ENCODE results near the gene KCNK10. TPM values are rescaled to one million over a fixed set of nuclear protein-coding genes. Genes with fewer than 3 reads are reported as not detected.

Gene KCNK10
- total RNA-seq, 4 donors from 2014 or later, result 0.17 TPM; not detected in 3

DNA sequence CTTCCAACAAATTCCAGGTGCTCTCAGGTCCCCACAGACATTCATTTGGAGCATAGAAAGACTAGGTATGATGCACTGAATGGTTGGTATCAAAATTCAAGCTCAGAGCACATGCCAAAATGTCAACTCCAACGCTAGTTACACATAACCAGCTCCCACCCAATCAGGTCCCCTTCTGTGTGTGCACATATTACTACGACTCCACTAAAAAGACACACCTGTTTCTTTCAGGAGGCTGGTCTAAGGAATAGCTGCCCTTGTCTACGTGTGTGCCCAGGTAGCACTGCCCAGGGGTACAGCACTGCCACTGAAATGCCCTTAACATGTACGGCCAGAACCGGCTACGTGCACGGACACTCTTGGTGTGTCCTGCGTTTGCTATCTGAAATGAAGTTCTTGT, 138.1 kb downstream of the KCNK10 start:
- TF ChIP-seq POLR2A (IDR thresholded peaks at IDR 0.05; ENCODE audit: low read depth), result no peak
- no peak for TF ChIP-seq EP300 (IDR thresholded peaks at IDR 0.05)
- TF ChIP-seq POLR2AphosphoS5 (IDR thresholded peaks at IDR 0.05), result no peak
- TF ChIP-seq, protein P1, sequence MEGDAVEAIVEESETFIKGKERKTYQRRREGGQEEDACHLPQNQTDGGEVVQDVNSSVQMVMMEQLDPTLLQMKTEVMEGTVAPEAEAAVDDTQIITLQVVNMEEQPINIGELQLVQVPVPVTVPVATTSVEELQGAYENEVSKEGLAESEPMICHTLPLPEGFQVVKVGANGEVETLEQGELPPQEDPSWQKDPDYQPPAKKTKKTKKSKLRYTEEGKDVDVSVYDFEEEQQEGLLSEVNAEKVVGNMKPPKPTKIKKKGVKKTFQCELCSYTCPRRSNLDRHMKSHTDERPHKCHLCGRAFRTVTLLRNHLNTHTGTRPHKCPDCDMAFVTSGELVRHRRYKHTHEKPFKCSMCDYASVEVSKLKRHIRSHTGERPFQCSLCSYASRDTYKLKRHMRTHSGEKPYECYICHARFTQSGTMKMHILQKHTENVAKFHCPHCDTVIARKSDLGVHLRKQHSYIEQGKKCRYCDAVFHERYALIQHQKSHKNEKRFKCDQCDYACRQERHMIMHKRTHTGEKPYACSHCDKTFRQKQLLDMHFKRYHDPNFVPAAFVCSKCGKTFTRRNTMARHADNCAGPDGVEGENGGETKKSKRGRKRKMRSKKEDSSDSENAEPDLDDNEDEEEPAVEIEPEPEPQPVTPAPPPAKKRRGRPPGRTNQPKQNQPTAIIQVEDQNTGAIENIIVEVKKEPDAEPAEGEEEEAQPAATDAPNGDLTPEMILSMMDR (IDR thresholded peaks at IDR 0.05), result no peak
- Histone ChIP-seq H3K4me3 (no peak overlapping the region), H3K9me3 (no peaks in the 10 kb centered on the region), H3K36me3 (no peaks in the 10 kb centered on the region), H3K27ac (replicated peaks in 1 of 4) (no peak overlapping the region), H3K4me1 (peaks cover 0 to 13% (median 8%) of the 10 kb centered on the region in 4 donors), H3K27me3 (no peaks in the 10 kb centered on the region)
- DNase-seq (ENCODE audit: extremely low spot score), result peak; percentile 57
- intact Hi-C loops (cut with DNase I), result no loop called here
- WGBS, result 88% methylated on average over 8 of the region's 8 CpGs

DNA sequence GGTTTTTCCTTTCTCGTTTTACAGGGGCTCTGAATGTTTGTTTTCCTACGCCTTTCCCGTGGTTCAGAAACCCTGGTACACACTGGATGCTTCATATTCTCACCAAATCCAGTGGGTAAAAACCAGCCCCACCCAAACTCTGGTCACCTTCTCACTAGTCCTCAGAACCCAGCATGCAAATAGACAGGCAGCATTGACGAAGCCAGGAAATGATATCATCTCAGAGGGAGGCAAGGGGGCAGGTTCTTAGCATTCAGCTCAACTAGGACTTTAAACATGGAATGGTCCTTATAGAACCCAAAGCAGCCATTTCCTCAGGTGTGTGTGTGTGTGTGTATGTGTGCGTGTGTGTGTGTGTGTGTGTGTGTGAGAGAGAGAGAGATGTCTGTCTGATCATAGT, 142.0 kb downstream of the KCNK10 start:
- no peaks in the 10 kb centered on the region for H3K36me3 ChIP-seq
- H3K4me3 ChIP-seq, result no peak overlapping the region
- H3K4me1 ChIP-seq, result no peaks in the 10 kb centered on the region
- TF ChIP-seq EP300 (IDR thresholded peaks at IDR 0.05) (no peak), POLR2AphosphoS5 (IDR thresholded peaks at IDR 0.05) (no peak), POLR2A (IDR thresholded peaks at IDR 0.05; ENCODE audit: low read depth) (no peak)
- TF ChIP-seq, protein P1 (IDR thresholded peaks at IDR 0.05), result no peak
- no peaks in the 10 kb centered on the region for H3K9me3 ChIP-seq
- intact Hi-C loops (cut with DNase I), result no loop called here
- no peak for DNase-seq (ENCODE audit: extremely low spot score)
- WGBS, result 48% methylated on average over 5 of the region's 5 CpGs
- no peaks in the 10 kb centered on the region for H3K27me3 ChIP-seq
- H3K27ac ChIP-seq (replicated peaks in 1 of 4), result no peak overlapping the region

DNA sequence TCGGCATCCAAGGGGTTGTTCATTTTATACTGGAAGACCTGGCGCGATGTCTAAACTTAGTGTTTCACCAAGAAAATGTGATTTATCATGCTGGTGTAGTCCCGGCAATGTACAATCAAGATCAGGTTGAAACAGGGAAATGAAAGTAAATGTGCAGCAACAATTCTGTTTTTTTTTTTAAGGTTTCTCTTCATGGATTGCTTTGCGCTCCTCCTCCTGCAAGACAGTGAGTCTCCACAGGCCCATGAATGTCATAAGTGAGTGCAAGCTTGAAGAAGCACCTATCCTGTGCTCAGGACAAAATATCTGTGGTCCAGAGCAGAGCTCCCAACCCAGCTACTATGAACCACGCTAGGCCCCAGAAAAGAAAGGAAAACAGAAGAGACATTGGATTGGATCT, 143.4 kb downstream of the KCNK10 start:
- peak; percentile 31 for DNase-seq (ENCODE audit: extremely low spot score)
- Histone ChIP-seq H3K4me3 (no peak overlapping the region), H3K4me1 (no peaks in the 10 kb centered on the region), H3K36me3 (no peaks in the 10 kb centered on the region), H3K27me3 (no peaks in the 10 kb centered on the region), H3K27ac (replicated peaks in 1 of 4) (no peak overlapping the region), H3K9me3 (no peaks in the 10 kb centered on the region)
- TF ChIP-seq EP300 (IDR thresholded peaks at IDR 0.05) (no peak), POLR2AphosphoS5 (IDR thresholded peaks at IDR 0.05) (no peak), POLR2A (IDR thresholded peaks at IDR 0.05; ENCODE audit: low read depth) (no peak)
- TF ChIP-seq, protein P1 (IDR thresholded peaks at IDR 0.05), result no peak
- WGBS, result 87% methylated on average over 6 of the region's 6 CpGs
- intact Hi-C loops (cut with DNase I), result no loop called here

DNA sequence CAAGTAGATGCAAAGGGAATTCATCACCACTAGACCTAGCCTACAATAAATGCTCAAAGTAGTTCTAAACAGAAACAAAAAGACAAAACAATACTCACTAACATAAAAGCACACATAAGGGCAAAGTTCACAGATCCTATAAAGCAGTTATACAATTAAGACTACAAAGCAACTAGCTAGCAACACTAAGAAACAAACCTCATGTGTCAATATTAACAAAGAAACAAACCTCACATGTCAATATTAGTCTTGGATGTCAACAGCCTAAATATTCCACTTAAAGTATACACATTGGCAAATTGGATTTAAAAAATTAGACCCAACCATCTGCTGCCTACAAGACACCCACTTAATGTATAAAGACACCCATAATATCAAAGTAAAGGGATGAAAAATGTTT, 152.7 kb downstream of the KCNK10 start:
- intact Hi-C loops (cut with DNase I), result no loop called here
- no peak for TF ChIP-seq POLR2A (IDR thresholded peaks at IDR 0.05; ENCODE audit: low read depth)
- TF ChIP-seq POLR2AphosphoS5 (IDR thresholded peaks at IDR 0.05), result no peak
- TF ChIP-seq, protein P1 (IDR thresholded peaks at IDR 0.05), result no peak
- Histone ChIP-seq H3K27ac (replicated peaks in 1 of 4) (no peak overlapping the region), H3K9me3 (peaks cover 0 to 11% (median 5%) of the 10 kb centered on the region in 4 donors), H3K36me3 (no peaks in the 10 kb centered on the region), H3K27me3 (peaks cover 0 to 5% (median 0%) of the 10 kb centered on the region in 4 donors), H3K4me1 (no peaks in the 10 kb centered on the region), H3K4me3 (no peak overlapping the region)
- DNase-seq (ENCODE audit: extremely low spot score), result no peak

DNA sequence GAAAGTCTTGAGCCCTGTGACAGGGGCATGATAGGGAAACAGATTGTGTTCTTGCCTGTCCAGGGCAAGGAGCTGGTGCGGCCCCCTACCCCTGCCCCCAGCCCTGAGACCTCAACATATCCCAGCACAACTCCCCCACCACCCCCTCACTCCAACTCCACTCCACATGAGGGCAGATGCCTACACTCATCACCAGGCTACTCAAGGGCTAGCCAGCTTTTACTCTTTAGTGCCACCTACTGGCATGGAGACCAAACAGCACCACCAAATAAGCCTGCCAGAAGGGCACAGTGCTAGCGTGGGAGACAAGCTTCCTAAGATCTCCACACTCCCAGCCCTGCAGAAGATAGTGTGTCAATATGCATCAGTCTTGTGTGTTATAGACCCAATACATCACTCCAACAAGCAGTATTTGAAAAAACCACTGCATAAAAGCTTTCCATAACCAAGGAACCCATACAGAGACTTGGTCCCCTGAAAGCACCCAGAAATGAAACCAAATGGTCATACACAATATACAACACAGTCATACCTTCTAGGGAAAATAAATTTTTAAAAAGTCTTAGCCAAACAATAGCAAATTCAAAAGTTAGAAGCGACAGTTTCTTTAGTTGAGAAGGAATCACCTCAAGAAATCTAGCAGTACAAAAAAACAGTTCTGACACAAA, 154.4 kb downstream of the KCNK10 start:
- H3K36me3 ChIP-seq, result no peaks in the 10 kb centered on the region
- no peak overlapping the region for H3K27ac ChIP-seq (replicated peaks in 1 of 4)
- H3K9me3 ChIP-seq, result peaks cover 0 to 11% (median 5%) of the 10 kb centered on the region in 4 donors
- no peaks in the 10 kb centered on the region for H3K4me1 ChIP-seq
- H3K4me3 ChIP-seq, result no peak overlapping the region
- intact Hi-C loops (cut with DNase I), result loop anchor here (10.0 kb wide), 1 partner anchor 224 kb away; no protein-coding TSS in a partner anchor
- WGBS, result 55% methylated on average over 3 of the region's 3 CpGs
- peaks cover 0 to 5% (median 0%) of the 10 kb centered on the region in 4 donors for H3K27me3 ChIP-seq
- DNase-seq (ENCODE audit: extremely low spot score), result no peak
- TF ChIP-seq, protein P1 (IDR thresholded peaks at IDR 0.05), result peak; percentile 37 to 60 (median 38)
- TF ChIP-seq POLR2A (IDR thresholded peaks at IDR 0.05; ENCODE audit: low read depth) (no peak), EP300 (IDR thresholded peaks at IDR 0.05) (no peak), POLR2AphosphoS5 (IDR thresholded peaks at IDR 0.05) (no peak)
